Endothelial cell of umbilical vein (primary cell): ENCODE results near the gene PRPF38B. TPM values are rescaled to one million over a fixed set of nuclear protein-coding genes. Genes with fewer than 3 reads are reported as not detected.

ENCODE experiments used
- BruUV-seq: library from RNA; stranded (reverse); fragments of 400-500 nt; replicated peaks from 2 replicates; lab custom pipeline; 2021; lab: Mats Ljungman, UMichigan
- CTCF ChIA-PET: fragments of 300-600, 350-600 bp; sonication (Branson Sonifier 250); formaldehyde crosslinking; loops from one replicate; lab custom pipeline; 2021; ENCODE audit warnings: antibody characterized with exemption, inconsistent platforms; lab: Charles Lee
- POLR2A ChIA-PET: fragments of 300-600, 350-600 bp; sonication (Branson Sonifier 250); formaldehyde crosslinking; loops from one replicate; lab custom pipeline; 2021; ENCODE audit warnings: antibody characterized with exemption, inconsistent platforms; lab: Charles Lee
- DNase-seq: peaks from one replicate; pipeline ENCODE4 v3.0.0-alpha.2; 2011; ENCODE audit warnings: low read depth, low spot score
- FAIRE-seq: peaks from 2 replicates; lab custom pipeline; 2011; peaks lifted over from hg19 to GRCh38; lab: Jason Lieb, UNC
- H2AFZ ChIP-seq: 2 replicates; pipeline ENCODE4 v1.6.0; 2012; ENCODE audit warnings: low read depth, low read length, control low read depth, inconsistent platforms
- H3K27ac ChIP-seq: 2 replicates; pipeline ENCODE4 v1.5.1; 2011; ENCODE audit warnings: low read depth, mild to moderate bottlenecking, control low read depth, low read length, moderate library complexity; ENCODE audit not compliant: insufficient read depth
- H3K27me3 ChIP-seq, 2 experiments: 2 replicates each; pipeline versions ENCODE4 v1.6.0 to v1.6.1; 2011; ENCODE audit warnings: low read length in 2 of 2, mixed read lengths in 1 of 2; ENCODE audit not compliant: control insufficient read depth in 2 of 2, insufficient read depth in 2 of 2
- H3K36me3 ChIP-seq, 2 experiments: 2 replicates in 1 of 2; 3 replicates in 1 of 2; pipeline ENCODE4 v1.5.1; 2011; ENCODE audit warnings: low read length in 2 of 2, mild to moderate bottlenecking in 1 of 2, moderate library complexity in 1 of 2; ENCODE audit not compliant: control insufficient read depth in 2 of 2, insufficient read depth in 2 of 2; ENCODE audit errors: extremely low read depth in 1 of 2
- H3K4me1 ChIP-seq: 3 replicates; pipeline ENCODE4 v1.5.1; 2011; ENCODE audit warnings: mild to moderate bottlenecking, low read length; ENCODE audit not compliant: control insufficient read depth, insufficient read depth; ENCODE audit errors: extremely low read depth
- H3K4me2 ChIP-seq: 2 replicates; pipeline ENCODE4 v1.6.1; 2011; ENCODE audit warnings: low read length, control low read depth, mixed read lengths; ENCODE audit not compliant: insufficient read depth
- H3K4me3 ChIP-seq, 3 experiments: fragments of 200-600 bp in 1 of 3; sonication (generic), shearing (Covaris generic) in 1 of 3; replicated peaks in 1 of 3; 2 replicates each; pipeline ENCODE4 v1.5.1; 2011 to 2016; ENCODE audit warnings: control low read depth in 3 of 3, low read length in 3 of 3, mild to moderate bottlenecking in 2 of 3, inconsistent platforms in 1 of 3, low read depth in 1 of 3, moderate library complexity in 1 of 3; ENCODE audit not compliant: insufficient read depth in 1 of 3
- H3K79me2 ChIP-seq: 2 replicates; pipeline ENCODE4 v1.6.0; 2012; ENCODE audit warnings: low read length, inconsistent platforms; ENCODE audit not compliant: control insufficient read depth, insufficient read depth
- H3K9ac ChIP-seq: replicated peaks from 2 replicates; pipeline ENCODE3; 2011; ENCODE audit warnings: low read length, control low read depth; ENCODE audit not compliant: insufficient read depth; ENCODE audit errors: extremely low read depth
- H3K9me1 ChIP-seq: replicated peaks from 3 replicates; pipeline ENCODE4 v1.6.0; 2011; ENCODE audit warnings: mild to moderate bottlenecking, low read length; ENCODE audit not compliant: control insufficient read depth, insufficient read depth; ENCODE audit errors: extremely low read depth
- H3K9me3 ChIP-seq: replicated peaks from 2 replicates; pipeline ENCODE4 v1.5.1; 2012; ENCODE audit warnings: low read length, inconsistent platforms; ENCODE audit not compliant: control insufficient read depth, insufficient read depth
- H4K20me1 ChIP-seq: replicated peaks from 2 replicates; pipeline ENCODE3; 2011; ENCODE audit warnings: mild to moderate bottlenecking, low read length; ENCODE audit not compliant: control insufficient read depth, insufficient read depth; ENCODE audit errors: extremely low read depth
- CTCF ChIP-seq, 2 donors: IDR thresholded peaks; 1 replicate in 1 of 2; 2 replicates in 1 of 2; pipeline ENCODE4 v1.5.1; 2011; ENCODE audit warnings: low read length in 2 of 2, mild to moderate bottlenecking in 2 of 2, moderate library complexity in 2 of 2, control low read depth in 1 of 2, inconsistent platforms in 1 of 2, low read depth in 1 of 2; ENCODE audit not compliant: insufficient read depth in 1 of 2; ENCODE audit errors: extremely low read depth in 1 of 2
- EZH2 ChIP-seq: IDR thresholded peaks from 2 replicates; pipeline ENCODE4 v1.6.1; 2012; ENCODE audit warnings: borderline replicate concordance, low read depth, mild to moderate bottlenecking, moderate library complexity, low read length, inconsistent platforms; ENCODE audit not compliant: severe bottlenecking
- FOS ChIP-seq: IDR thresholded peaks from 2 replicates; pipeline ENCODE4 v1.6.1; 2011; ENCODE audit warnings: mild to moderate bottlenecking, low read length, moderate library complexity, borderline replicate concordance; ENCODE audit not compliant: insufficient read depth
- JUN ChIP-seq: IDR thresholded peaks from 2 replicates; pipeline ENCODE4 v1.6.1; 2011; ENCODE audit warnings: borderline replicate concordance, low read depth; ENCODE audit not compliant: insufficient read length, insufficient read depth
- MAX ChIP-seq: IDR thresholded peaks from 2 replicates; pipeline ENCODE4 v1.6.1; 2011; ENCODE audit not compliant: insufficient read depth, insufficient read length
- MYC ChIP-seq: IDR thresholded peaks from one replicate; pipeline ENCODE4 v1.6.1; 2011; ENCODE audit warnings: mild to moderate bottlenecking, low read depth, low read length
- POLR2AphosphoS5 ChIP-seq: IDR thresholded peaks from 2 replicates; pipeline ENCODE4 v1.6.1; 2012; ENCODE audit warnings: low read depth, mild to moderate bottlenecking, control low read depth, low read length, moderate library complexity; ENCODE audit not compliant: insufficient read depth
- dilution Hi-C: fragments of 300-500 bp; cut with MboI; formaldehyde crosslinking; loops from one replicate; pipeline ENCODE4 v1.15.0; 2019; ENCODE audit warnings: low sequenced_read_pairs; ENCODE audit not compliant: extremely low pct_ligation_motif_present
- intact Hi-C: fragments of 100-400 bp; cut with micrococcal nuclease; formaldehyde crosslinking; loops from one replicate; pipeline ENCODE4 v1.10.0; 2022
- polyA plus RNA-seq, 4 experiments: library from polyadenylated mRNA; depleted of rRNA in 3 of 4; stranded (reverse) in 3 of 4; unstranded in 1 of 4; fragments of >200 nt; gene quantifications; 2 replicates each; pipeline versions ENCODE4 v1.2.1 to v1.2.3, GENCODE V29; 2011 to 2012; ENCODE audit warnings: missing spikeins in 1 of 4
- total RNA-seq: library from RNA; stranded (reverse); gene quantifications from 2 replicates; pipeline ENCODE4 v1.2.3, GENCODE V29; 2021

The PRPF38B gene
- total and polyA plus RNA-seq, 2 donors (not counting 3 experiments of a cell fraction or from before 2014, with no cell fraction given), result 19.3 to 46.6 TPM

- CTCF ChIA-PET, result interaction anchor here (0.8 to 5.8 kb wide), 5 partner anchors 9 to 136 kb away, joined by 3 to 340 read pairs (median 4); partner anchors contain the start of genes EEIG2, HENMT1 and PRPF38B
- peak; percentile 14 for DNase-seq
These were observed 45.4 kb upstream of the PRPF38B start for GRCh38 chr1:108646648-108647269.

More at GRCh38 chr1:108646648-108647269, 45.4 kb upstream of the PRPF38B start:
- no peaks in the 10 kb centered on the region for H3K36me3 ChIP-seq
- H4K20me1 ChIP-seq, result no peaks in the 10 kb centered on the region
- no peak for TF ChIP-seq FOS
- TF ChIP-seq MAX, result no peak
- no peak for TF ChIP-seq EZH2
- TF ChIP-seq CTCF (IDR thresholded peaks at IDR 0.05; ENCODE audit: extremely low read depth in 1 of 2, insufficient read depth in 1 of 2, low read depth in 1 of 2, low read length in 2 of 2), result no peak
- TF ChIP-seq MYC, result no peak
- no peak for TF ChIP-seq JUN
- no peak for TF ChIP-seq POLR2AphosphoS5
- H3K4me3 ChIP-seq, result no peak overlapping the region
- no peak overlapping the region for H3K9ac ChIP-seq
- POLR2A ChIA-PET, result no interaction called here
- H2AFZ ChIP-seq, result peak overlapping the region; percentile 3
- FAIRE-seq, result no peak
- H3K4me2 ChIP-seq, result no peak overlapping the region
- H3K4me1 ChIP-seq, result no peaks in the 10 kb centered on the region
- no peaks in the 10 kb centered on the region for H3K9me1 ChIP-seq
- no peaks in the 10 kb centered on the region for H3K9me3 ChIP-seq
- intact Hi-C loops (loop anchor here (5.0 kb wide), 1 partner anchor 251 kb away; no protein-coding TSS in a partner anchor), dilution Hi-C loops (no loop called here)
- H3K79me2 ChIP-seq, result no peaks in the 10 kb centered on the region
- no TSS peak for BruUV-seq
- no peaks in the 10 kb centered on the region for H3K27me3 ChIP-seq
- H3K27ac ChIP-seq, result no peak overlapping the region
